WTC11 (cell line): ENCODE results near the gene LMOD2.

Experiments used
- CTCF ChIP-seq: fragments of 200-600 bp; IDR thresholded peaks from 2 replicates; pipeline ENCODE4 v1.8.0; 2022; ENCODE audit warnings: antibody characterized with exemption
- TP53 ChIP-seq: sonication (generic); formaldehyde crosslinking; IDR thresholded peaks from 2 replicates; pipeline ENCODE4 v1.8.1; 2023; ENCODE audit warnings: mild to moderate bottlenecking, missing genetic modification reagents
- ZNF138 ChIP-seq: sonication (generic); formaldehyde crosslinking; conservative IDR thresholded peaks from 2 replicates; pipeline ENCODE4 v1.8.1; 2022; ENCODE audit warnings: mild to moderate bottlenecking, moderate library complexity, missing genetic modification reagents
- ZNF263 ChIP-seq: sonication (generic); formaldehyde crosslinking; IDR thresholded peaks from 2 replicates; pipeline ENCODE4 v1.8.1; 2022; ENCODE audit warnings: low read depth, mild to moderate bottlenecking, moderate library complexity, missing genetic modification reagents
- ZNF512 ChIP-seq: sonication (generic); formaldehyde crosslinking; IDR thresholded peaks from 2 replicates; pipeline ENCODE4 v1.8.1; 2022; ENCODE audit warnings: missing genetic modification reagents, borderline replicate concordance
- TF ChIP-seq, protein P1 (sequence below): fragments of 250-450 bp; sonication (Bioruptor Pico); IDR thresholded peaks from 2 replicates; pipeline ENCODE4 v1.9.0; 2021; ENCODE audit warnings: mild to moderate bottlenecking

DNA sequence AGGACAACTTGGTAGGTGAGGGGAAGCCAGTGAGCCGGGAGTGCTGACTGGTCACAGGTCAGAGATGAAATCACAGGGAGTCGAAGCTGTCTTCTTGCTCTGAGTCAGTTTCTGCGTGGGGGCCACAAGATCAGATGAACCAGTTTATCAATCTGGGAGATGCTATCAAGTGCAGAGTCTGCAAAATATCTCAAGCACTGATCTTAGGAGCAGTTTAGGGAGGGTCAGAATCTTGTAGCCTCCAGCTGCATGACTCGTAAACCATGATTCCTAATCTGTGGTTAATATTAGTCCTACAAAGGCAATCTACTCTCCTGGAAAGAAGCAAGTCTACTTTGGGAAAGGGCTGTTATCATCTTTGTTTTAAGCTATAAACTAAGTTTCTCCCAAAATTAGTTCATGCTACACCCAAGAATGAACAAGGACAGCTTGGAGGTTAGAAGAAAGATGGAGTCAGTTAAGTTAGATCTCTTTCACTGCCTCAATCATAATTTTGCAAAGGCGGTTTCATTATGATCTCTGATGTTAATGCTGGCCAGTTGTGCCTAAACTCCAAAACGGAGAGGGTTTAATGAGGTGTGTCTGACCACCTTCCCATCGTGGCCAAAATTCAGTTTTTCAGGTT is 8.4 kb upstream of the LMOD2 start:
- TF ChIP-seq CTCF (no peak), TP53 (CRISPR knock-in tag) (no peak), ZNF512 (CRISPR knock-in tag) (no peak), ZNF138 (CRISPR knock-in tag) (no peak), ZNF263 (CRISPR knock-in tag) (no peak)
- TF ChIP-seq, protein P1, sequence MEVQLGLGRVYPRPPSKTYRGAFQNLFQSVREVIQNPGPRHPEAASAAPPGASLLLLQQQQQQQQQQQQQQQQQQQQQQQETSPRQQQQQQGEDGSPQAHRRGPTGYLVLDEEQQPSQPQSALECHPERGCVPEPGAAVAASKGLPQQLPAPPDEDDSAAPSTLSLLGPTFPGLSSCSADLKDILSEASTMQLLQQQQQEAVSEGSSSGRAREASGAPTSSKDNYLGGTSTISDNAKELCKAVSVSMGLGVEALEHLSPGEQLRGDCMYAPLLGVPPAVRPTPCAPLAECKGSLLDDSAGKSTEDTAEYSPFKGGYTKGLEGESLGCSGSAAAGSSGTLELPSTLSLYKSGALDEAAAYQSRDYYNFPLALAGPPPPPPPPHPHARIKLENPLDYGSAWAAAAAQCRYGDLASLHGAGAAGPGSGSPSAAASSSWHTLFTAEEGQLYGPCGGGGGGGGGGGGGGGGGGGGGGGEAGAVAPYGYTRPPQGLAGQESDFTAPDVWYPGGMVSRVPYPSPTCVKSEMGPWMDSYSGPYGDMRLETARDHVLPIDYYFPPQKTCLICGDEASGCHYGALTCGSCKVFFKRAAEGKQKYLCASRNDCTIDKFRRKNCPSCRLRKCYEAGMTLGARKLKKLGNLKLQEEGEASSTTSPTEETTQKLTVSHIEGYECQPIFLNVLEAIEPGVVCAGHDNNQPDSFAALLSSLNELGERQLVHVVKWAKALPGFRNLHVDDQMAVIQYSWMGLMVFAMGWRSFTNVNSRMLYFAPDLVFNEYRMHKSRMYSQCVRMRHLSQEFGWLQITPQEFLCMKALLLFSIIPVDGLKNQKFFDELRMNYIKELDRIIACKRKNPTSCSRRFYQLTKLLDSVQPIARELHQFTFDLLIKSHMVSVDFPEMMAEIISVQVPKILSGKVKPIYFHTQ (CRISPR knock-in tag) = no peak
